ENCODE data around the gene AURKB.
"Not testable (repeated sequence)": the region's sequence is repeated elsewhere in the genome, so short reads cannot be mapped to it uniquely, and the experiment has no call there.

GRCh38 chr17:8251411-8251810 lies 41.0 kb upstream of the AURKB start:
- not testable (repeated sequence) for TF ChIP-seq CTCF, POLR2A (IDR thresholded peaks at IDR 0.05)
